SJSA1 (cell line): ENCODE data around the gene SMIM33. TPM values are rescaled to one million over a fixed set of nuclear protein-coding genes. Genes with fewer than 3 reads are reported as not detected.

ENCODE experiments used
- DNase-seq, 2 experiments: peaks; one replicate each; pipeline ENCODE4 v3.0.0-alpha.2; 2015 to 2020; ENCODE audit warnings: low spot score in 2 of 2, low read depth in 1 of 2
- H3K27ac ChIP-seq: fragments of 250-450 bp; sonication (Bioruptor Pico); 2 replicates; pipeline ENCODE4 v1.5.1; 2020; ENCODE audit warnings: mild to moderate bottlenecking, moderate library complexity
- H3K27me3 ChIP-seq: fragments of 250-450 bp; sonication (Bioruptor Pico); replicated peaks from 2 replicates; pipeline ENCODE4 v1.5.1; 2020; ENCODE audit warnings: mild to moderate bottlenecking, moderate library complexity
- H3K36me3 ChIP-seq: fragments of 250-450 bp; sonication (Bioruptor Pico); 2 replicates; pipeline ENCODE4 v1.5.1; 2020; ENCODE audit warnings: mild to moderate bottlenecking
- H3K4me1 ChIP-seq: fragments of 250-450 bp; sonication (Bioruptor Pico); replicated peaks from 2 replicates; pipeline ENCODE4 v1.6.1; 2021; ENCODE audit warnings: mild to moderate bottlenecking
- H3K4me3 ChIP-seq: fragments of 250-450 bp; sonication (Bioruptor Pico); 2 replicates; pipeline ENCODE4 v1.5.1; 2020; ENCODE audit warnings: mild to moderate bottlenecking
- H3K9me3 ChIP-seq: fragments of 250-450 bp; sonication (Bioruptor Pico); replicated peaks from 2 replicates; pipeline ENCODE4 v1.5.1; 2020; ENCODE audit warnings: mild to moderate bottlenecking
- total RNA-seq: library from RNA; depleted of rRNA; stranded (reverse); fragments of >200 nt; shearing (Covaris generic); gene quantifications from 2 replicates; pipeline ENCODE4 v1.2.3, GENCODE V29; 2014

Gene SMIM33
- total RNA-seq, 1 experiment from 2014 or later: not detected

DNA sequence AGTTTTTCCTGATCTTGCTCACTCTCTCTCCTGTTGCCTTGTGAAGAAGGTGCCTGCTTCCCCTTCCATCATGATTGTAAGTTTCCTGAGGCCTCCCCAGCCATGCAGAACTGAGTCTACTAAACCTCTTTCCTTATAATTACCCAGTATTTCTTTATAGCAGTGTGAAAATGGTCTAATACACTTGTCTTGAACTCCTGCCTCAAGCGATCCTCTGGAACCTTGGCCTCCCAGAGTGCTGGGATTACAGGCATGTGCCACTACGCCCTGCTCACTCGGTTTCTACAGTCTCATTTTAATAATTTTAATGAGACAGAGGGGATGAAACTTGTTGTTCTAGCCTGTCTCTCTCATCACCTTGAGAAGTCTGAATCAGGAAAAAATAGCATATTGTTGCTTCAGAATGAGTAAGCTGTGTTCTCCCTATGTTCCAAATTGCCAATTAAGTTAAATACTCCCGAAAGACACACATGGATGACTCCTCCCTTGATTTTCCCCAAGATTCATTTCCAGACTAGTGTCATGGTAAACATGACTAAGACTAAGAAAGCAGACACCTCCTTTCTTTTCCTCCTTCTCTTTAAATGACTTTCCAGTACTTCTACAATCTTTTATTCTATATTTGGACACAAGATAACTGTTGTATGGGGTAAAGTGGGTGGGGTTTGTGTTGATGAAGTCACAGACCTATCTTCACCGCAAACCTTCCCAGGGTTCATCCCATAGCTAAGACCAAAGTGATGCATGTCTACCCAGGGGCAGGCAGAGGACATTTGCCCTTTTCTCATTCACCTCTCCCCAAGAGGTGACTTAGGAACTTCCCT lies 23.6 kb upstream of the SMIM33 start:
- H3K27ac ChIP-seq: no peak overlapping the region
- H3K4me3 ChIP-seq: no peak overlapping the region
- H3K4me1 ChIP-seq: peaks cover 25% of the 10 kb centered on the region
- DNase-seq: no peak
- H3K27me3 ChIP-seq: no peaks in the 10 kb centered on the region
- H3K9me3 ChIP-seq: no peaks in the 10 kb centered on the region
- no peaks in the 10 kb centered on the region for H3K36me3 ChIP-seq

DNA sequence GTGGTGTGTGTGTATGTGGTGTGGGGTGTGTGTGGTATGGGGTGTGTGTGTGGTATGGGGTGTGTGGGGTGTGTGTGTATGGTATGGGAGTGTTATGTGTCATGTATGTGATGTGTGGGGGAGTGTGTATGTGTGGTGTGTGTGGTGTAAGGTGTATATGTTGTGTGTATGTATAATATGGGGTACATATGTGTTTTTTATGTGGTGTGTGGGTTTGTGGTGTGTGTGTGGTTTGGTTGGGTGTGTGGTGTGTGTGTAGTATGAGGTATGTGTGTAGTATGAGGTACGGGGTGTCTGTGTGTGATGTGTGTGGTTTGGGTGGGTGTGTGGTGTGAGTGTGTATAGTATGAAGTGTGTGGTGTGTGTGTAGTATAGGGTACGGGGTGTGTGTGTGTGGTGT lies 19.6 kb upstream of the SMIM33 start:
- H3K27ac ChIP-seq: no peak overlapping the region
- DNase-seq: no peak
- H3K9me3 ChIP-seq: no peaks in the 10 kb centered on the region
- H3K36me3 ChIP-seq: no peaks in the 10 kb centered on the region
- no peaks in the 10 kb centered on the region for H3K27me3 ChIP-seq
- peaks cover 7% of the 10 kb centered on the region for H3K4me1 ChIP-seq
- no peak overlapping the region for H3K4me3 ChIP-seq

DNA sequence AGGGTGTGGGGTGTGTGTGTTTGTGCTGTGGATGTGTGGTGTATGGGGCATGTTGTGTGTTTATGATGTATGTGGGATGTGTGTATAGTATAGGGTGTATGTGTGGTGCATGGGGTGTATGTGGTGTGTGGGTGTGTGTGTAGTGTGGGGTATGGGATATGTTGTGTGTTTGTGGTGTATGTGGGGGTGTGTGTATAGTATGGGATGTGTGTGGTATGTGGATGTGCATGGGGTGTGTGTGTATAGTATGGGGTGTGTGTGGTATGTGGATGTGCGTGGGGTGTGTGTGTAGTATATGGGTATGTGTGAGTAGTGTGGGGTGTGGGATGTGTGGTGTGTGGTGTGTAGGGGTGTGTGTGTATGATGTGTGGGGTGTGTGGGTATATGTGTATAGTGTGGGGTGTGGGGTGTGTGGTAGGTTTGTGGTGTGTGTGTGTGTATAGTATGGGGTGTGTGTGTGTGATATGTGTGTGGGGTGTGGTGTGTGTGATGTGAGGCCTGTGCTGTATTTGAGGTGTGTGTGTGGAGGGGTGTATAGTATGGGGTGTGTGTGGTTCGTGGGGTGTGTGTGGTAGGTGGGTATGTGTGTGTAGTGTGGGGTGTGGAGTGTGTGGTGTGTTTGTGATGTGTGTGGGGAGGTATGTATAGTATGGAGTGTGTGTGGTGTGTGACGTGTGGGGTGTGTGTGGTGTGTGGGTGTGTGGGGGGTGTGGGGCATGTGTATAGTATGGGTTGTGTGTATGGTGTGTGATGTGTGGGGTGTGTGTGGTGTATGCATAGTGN lies 18.7 kb upstream of the SMIM33 start:
- Histone ChIP-seq H3K27ac (no peak overlapping the region), H3K4me3 (no peak overlapping the region), H3K36me3 (no peaks in the 10 kb centered on the region), H3K27me3 (no peaks in the 10 kb centered on the region), H3K9me3 (no peaks in the 10 kb centered on the region), H3K4me1 (peaks cover 6% of the 10 kb centered on the region)
- no peak for DNase-seq

DNA sequence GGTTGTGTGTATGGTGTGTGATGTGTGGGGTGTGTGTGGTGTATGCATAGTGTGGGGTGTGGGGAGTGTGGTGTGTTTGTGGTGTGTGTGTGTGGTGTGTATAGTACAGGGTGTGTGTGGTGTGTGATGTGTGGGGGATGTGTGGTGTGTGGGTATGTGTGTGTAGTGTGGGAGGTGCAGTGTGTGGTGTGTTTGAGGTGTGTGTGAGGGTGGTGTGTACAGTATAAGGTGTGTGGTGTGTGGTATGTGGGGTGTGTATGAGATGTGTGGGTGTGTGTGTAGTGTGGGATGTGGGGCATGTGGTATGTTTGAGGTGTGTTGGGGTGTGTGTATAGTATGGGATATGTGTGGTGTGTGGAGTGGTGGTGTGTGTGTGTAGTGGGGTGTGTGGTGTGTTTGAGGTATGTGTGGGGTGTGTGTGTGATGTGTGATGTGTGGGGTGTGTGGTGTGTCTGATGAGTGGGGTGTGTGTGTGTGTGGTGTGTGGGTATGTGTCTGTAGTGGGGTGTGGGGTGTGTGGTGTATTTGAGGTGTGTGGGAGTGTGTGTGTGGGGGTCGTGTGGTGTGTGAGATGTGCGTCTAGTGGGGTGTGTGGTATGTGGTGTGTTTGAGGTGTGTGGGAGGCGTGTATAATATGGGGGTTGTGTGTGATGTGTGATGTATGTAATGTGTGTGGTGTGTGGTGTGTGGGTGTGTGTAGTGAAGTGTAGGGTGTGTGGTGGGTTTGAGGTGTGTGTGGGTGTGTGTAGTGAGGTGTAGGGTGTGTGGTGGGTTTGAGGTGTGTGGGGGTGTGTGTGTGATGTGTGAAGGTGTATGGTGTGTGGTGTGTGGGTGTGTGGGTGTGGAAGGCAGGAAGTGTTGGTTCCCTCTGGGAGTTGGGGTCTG lies 16.9 kb upstream of the SMIM33 start:
- DNase-seq: no peak
- Histone ChIP-seq H3K27me3 (no peaks in the 10 kb centered on the region), H3K9me3 (no peaks in the 10 kb centered on the region), H3K4me3 (no peak overlapping the region), H3K4me1 (peaks cover 4% of the 10 kb centered on the region), H3K27ac (no peak overlapping the region), H3K36me3 (no peaks in the 10 kb centered on the region)

DNA sequence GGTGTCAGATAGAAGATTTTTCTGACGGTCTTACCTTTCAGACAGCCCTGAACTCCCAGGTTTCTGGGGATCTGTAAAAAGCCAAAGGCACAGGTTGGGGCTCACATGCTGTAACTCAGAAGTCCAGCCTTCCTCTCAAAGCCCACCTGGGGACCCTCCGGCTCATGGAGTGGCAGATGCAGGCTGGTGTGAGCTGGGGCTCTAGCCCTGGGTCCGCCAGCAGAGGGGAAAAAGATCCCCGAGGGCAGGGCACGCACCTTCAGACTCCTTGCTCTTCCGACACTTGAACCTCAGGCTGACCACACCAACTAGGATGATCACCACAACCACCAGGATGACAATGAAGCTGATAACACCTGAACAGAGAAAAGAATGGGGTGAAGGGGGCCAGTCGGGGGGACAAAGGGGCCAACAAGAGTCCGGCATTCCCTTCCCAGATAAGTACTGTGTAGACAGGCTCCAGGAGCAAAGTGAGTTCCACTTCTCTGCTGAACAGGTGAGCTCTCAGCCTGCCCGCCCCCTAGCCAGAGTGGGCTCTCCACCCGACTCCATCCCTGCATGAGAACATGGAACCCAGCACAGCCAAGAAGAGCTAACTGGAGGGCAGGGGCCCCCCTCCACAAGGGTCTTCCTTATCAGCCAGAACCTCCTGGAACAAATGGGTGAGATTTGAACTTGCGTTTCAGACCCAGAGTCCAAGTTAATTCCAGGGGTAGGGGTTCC lies 16.1 kb upstream of the SMIM33 start:
- no peaks in the 10 kb centered on the region for H3K9me3 ChIP-seq
- no peak for DNase-seq
- no peak overlapping the region for H3K4me3 ChIP-seq
- H3K36me3 ChIP-seq: no peaks in the 10 kb centered on the region
- H3K27ac ChIP-seq: no peak overlapping the region
- peaks cover 11% of the 10 kb centered on the region for H3K4me1 ChIP-seq
- H3K27me3 ChIP-seq: no peaks in the 10 kb centered on the region

DNA sequence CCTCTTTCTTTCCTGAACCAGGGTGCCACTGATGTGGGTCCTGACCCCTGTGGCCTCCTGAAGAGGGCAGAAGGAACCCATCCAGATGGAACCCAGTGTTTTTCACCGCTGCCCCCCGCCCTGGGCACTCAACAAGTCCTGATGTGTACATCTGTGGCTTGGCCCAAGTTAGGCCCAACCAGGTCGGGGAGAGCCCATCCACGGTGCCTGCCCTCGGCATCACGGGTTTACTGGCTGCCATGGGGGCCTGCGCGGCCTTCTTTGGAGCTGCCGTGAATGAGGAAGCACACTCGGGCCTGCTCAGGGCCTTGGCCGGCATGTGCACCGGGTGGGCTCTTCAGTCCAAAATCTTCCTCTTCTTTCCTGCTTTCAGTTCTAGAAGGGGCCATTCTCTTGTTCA lies 14.0 kb upstream of the SMIM33 start:
- Histone ChIP-seq H3K9me3 (no peaks in the 10 kb centered on the region), H3K36me3 (no peaks in the 10 kb centered on the region), H3K4me1 (peaks cover 20% of the 10 kb centered on the region), H3K27ac (no peak overlapping the region), H3K4me3 (no peak overlapping the region), H3K27me3 (no peaks in the 10 kb centered on the region)
- DNase-seq: no peak

DNA sequence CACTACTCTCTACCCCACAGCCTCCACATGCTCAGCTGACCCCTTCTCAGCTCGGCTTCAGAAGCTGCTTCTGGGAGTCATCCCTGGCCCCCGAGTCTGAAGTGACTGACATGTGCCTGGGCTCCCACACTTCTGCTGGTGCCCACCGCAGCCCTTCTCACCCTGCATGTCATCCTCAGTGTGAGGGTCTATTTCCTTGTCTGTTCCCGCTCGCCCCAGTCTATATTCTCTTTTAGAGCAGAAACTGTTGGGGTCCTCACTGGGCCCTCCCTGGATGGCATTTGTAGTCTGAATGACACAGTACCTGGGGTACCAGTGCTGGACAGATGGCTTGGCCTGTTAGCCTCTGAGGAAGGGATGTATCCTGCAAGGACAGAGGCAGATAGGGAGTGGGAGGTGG lies 13.6 kb upstream of the SMIM33 start:
- H3K27ac ChIP-seq: no peak overlapping the region
- peaks cover 25% of the 10 kb centered on the region for H3K4me1 ChIP-seq
- no peaks in the 10 kb centered on the region for H3K27me3 ChIP-seq
- H3K4me3 ChIP-seq: no peak overlapping the region
- DNase-seq: no peak
- no peaks in the 10 kb centered on the region for H3K9me3 ChIP-seq
- no peaks in the 10 kb centered on the region for H3K36me3 ChIP-seq

DNA sequence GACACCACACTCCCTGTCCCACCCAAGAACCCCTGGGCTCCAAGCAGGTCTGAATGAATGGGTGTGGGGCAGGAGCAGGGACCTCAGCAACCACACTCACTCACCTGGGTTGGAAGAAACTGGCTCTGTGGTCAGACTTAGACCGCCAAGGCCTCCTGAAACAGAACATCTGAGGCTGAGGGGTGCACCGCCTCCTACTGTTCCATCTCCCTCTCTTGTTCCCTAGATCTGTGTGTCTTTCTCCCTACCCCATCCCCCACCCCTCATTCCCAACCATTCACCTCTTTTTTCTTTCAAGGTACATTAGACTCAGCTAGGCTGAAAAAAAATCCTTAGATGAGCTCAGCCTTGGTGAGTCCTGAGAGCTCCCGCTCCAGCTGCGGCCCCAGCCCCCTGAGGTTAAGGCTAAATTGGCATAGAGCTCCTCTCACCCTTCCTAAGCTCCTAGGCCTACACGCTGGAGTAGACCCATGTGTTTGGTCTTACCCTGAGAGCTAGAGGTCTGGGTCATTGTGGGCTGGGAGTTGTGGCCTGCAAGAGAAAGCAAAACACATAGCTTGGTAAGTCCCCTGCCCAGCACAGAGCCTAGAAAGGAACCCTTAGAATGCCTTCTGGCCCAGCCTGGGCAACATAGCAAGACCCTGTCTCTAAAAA lies 13.0 kb upstream of the SMIM33 start:
- Histone ChIP-seq H3K9me3 (no peaks in the 10 kb centered on the region), H3K27ac (no peak overlapping the region), H3K36me3 (no peaks in the 10 kb centered on the region), H3K4me3 (no peak overlapping the region), H3K27me3 (no peaks in the 10 kb centered on the region), H3K4me1 (peaks cover 29% of the 10 kb centered on the region)
- DNase-seq: no peak

DNA sequence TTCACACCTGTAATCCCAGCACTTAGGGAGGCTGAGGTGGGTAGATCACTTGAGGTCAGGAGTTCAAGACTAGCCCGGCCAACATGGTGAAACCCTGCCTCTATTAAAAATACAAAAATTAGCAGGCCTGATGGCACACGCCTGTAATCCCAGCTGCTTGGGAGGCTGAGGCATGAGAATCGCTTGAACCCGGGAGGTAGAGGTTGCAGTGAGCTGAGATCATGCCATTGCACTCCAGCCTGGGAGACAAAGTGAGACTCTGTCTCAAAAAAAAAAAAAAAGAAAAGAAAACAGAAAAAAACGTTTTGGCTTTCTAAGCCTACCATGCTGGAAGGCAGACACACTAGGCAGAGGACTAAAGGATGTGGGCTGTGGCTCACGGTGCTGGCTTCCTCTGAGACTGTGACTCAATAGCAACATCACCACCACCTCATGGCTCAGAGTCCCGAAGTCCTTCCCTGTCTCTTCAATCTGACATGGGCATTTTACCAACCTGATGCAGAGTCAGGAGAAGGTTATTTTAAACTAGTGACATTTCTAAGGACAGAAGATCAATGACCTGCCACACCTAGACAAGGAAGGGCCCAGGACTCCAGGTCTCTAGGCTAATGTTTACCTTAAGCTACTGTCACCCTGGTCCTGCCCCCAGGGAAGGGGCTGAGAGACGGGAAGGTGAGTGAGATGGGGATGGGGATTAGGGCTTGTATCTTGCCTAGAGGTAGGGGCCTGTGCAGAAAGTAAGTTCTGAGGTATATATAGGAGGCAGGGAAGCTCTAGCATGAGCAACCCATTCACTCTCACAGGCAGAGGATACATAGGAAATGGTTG lies 12.0 kb upstream of the SMIM33 start:
- no peaks in the 10 kb centered on the region for H3K27me3 ChIP-seq
- peaks cover 30% of the 10 kb centered on the region for H3K4me1 ChIP-seq
- H3K36me3 ChIP-seq: no peaks in the 10 kb centered on the region
- no peak overlapping the region for H3K27ac ChIP-seq
- DNase-seq: no peak
- H3K4me3 ChIP-seq: no peak overlapping the region
- no peaks in the 10 kb centered on the region for H3K9me3 ChIP-seq

DNA sequence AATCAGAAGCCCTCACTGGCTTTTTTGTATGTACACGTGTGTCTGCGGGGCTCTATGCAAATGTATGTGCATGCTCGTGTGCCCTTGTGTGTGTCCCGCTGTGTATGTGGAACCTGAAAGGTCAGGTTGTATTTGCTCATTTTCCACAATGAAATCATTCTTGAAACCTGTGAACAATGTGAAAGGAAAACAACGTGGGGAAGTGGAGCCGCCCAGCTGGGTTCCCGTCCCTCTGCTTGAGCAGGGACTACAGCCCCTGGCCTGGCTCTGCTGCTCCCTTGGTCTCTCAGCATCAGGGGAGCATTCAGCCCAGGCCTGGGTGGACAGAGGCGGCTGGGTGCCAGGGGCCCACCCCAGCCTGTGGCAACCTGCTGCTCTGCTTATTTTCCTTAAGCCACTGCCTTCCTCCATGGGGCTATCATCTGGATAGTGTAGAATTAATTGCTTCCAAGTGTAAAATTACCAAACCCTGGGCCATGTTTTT lies 11.3 kb upstream of the SMIM33 start:
- no peaks in the 10 kb centered on the region for H3K27me3 ChIP-seq
- no peaks in the 10 kb centered on the region for H3K9me3 ChIP-seq
- H3K4me1 ChIP-seq: peaks cover 30% of the 10 kb centered on the region
- no peak overlapping the region for H3K4me3 ChIP-seq
- H3K27ac ChIP-seq: no peak overlapping the region
- no peak for DNase-seq
- no peaks in the 10 kb centered on the region for H3K36me3 ChIP-seq

DNA sequence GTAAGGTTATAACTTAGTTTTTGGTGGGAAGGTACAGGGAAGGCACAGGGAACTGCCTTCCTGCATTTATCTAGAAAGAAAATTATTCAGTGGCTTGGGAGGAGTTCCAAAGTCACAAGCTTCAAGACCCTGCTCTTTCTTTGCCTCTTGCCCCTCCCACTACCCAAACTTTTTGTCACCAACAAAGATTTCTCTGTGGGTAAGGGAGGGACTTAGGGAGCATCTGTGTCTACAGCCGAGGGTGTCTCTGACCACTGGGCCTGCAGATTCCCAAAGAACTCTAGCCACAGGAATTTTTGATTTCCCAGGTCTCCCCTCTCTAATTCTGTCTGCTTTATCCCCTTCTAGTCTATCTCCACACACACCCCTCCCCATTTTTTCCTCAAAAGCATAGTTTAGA lies 10.3 kb upstream of the SMIM33 start:
- no peaks in the 10 kb centered on the region for H3K36me3 ChIP-seq
- peaks cover 30% of the 10 kb centered on the region for H3K4me1 ChIP-seq
- no peak overlapping the region for H3K4me3 ChIP-seq
- H3K27me3 ChIP-seq: no peaks in the 10 kb centered on the region; the same call in 1 of the 2 replicates
- no peaks in the 10 kb centered on the region for H3K9me3 ChIP-seq
- DNase-seq: no peak
- no peak overlapping the region for H3K27ac ChIP-seq

DNA sequence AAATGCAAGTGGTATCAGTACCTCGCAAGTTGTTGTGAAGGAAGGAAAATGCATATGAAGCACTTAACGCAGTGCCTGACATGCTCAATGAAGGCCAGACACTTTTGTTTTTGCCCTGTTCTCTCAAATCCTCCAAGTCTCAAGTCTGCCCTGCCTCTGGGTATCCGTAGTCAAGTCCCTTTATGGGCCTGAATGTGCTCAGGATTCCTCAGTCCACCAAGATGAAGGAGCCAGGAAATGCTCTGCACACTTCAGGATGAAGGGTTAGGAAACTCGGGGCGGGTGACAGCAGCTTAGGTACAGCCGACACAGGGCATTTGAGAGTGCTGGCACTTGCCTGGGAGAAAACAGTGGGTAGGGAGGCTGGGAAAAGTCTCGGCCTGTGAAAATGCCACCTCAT lies 9.6 kb upstream of the SMIM33 start:
- H3K27me3 ChIP-seq: no peaks in the 10 kb centered on the region; the same call in 1 of the 2 replicates
- peaks cover 30% of the 10 kb centered on the region for H3K4me1 ChIP-seq
- no peaks in the 10 kb centered on the region for H3K9me3 ChIP-seq
- H3K4me3 ChIP-seq: no peak overlapping the region
- DNase-seq: no peak
- H3K27ac ChIP-seq: no peak overlapping the region
- H3K36me3 ChIP-seq: no peaks in the 10 kb centered on the region
